ENCODE measurements around the gene CD164L2. TPM values are rescaled to one million over a fixed set of nuclear protein-coding genes. Genes with fewer than 3 reads are reported as not detected.

Gene CD164L2
- total RNA-seq, 2 donors from 2014 or later: 1.6 to 1.8 TPM

GRCh38 chr1:27363766-27364695, 19.1 kb downstream of the CD164L2 start:
- H3K9ac ChIP-seq (ENCODE audit: extremely low read depth, low read length, poor library complexity, severe bottlenecking): no peak overlapping the region
- Mint-ChIP-seq H3K9me3 (no peaks in the 10 kb centered on the region), H3K4me1 (peaks cover 16% of the 10 kb centered on the region), H3K27ac (no peak overlapping the region), H3K27me3 (ENCODE audit: insufficient read depth) (peaks cover 44% of the 10 kb centered on the region), H3K36me3 (ENCODE audit: low read depth) (no peaks in the 10 kb centered on the region), H3K4me3 (no peak overlapping the region)
- no peaks in the 10 kb centered on the region for H3K4me1 ChIP-seq (ENCODE audit: control insufficient read depth, insufficient read depth, low read length)
- no peak overlapping the region for H3K4me3 ChIP-seq (ENCODE audit: low read length)
- no peak for TF ChIP-seq CTCF (conservative IDR thresholded peaks at IDR 0.05)
- WGBS, 2 experiments (ENCODE audit: insufficient coverage in 1 of 2, insufficient read length in 1 of 2): 83 to 89% methylated on average over 15 to 26 of the region's 26 CpGs
- H3K36me3 ChIP-seq (ENCODE audit: control insufficient read depth, insufficient read depth, low read length): no peaks in the 10 kb centered on the region
- peaks cover 29% of the 10 kb centered on the region for H3K27me3 ChIP-seq (ENCODE audit: control insufficient read depth, insufficient read depth, low read length, poor library complexity, severe bottlenecking)
- H3K9me3 ChIP-seq (ENCODE audit: control insufficient read depth, low read length): no peaks in the 10 kb centered on the region
- no peak overlapping the region for H3K27ac ChIP-seq (ENCODE audit: low read depth, low read length)
- DNase-seq: no peak

- 93 to 94% methylated on average over 4 to 8 of the region's 8 CpGs for WGBS, 2 experiments (ENCODE audit: insufficient coverage in 1 of 2, insufficient read length in 1 of 2)
- peaks cover 2% of the 10 kb centered on the region for H3K36me3 Mint-ChIP-seq (ENCODE audit: low read depth)
Measured at GRCh38 chr1:27361553-27361952, 21.6 kb downstream of the CD164L2 start.

GRCh38 chr1:27361044-27361402, 22.1 kb downstream of the CD164L2 start:
- DNase-seq: no peak
- H3K27me3 Mint-ChIP-seq (ENCODE audit: insufficient read depth): peaks cover 59% of the 10 kb centered on the region
- H3K27ac Mint-ChIP-seq: no peak overlapping the region

More at GRCh38 chr1:27361553-27361952, 21.6 kb downstream of the CD164L2 start:
- no peak for TF ChIP-seq CTCF (conservative IDR thresholded peaks at IDR 0.05)
- Mint-ChIP-seq H3K9me3 (no peaks in the 10 kb centered on the region), H3K27ac (no peak overlapping the region), H3K4me1 (peaks cover 14% of the 10 kb centered on the region), H3K4me3 (peak overlapping the region; percentile 59), H3K27me3 (ENCODE audit: insufficient read depth) (peaks cover 59% of the 10 kb centered on the region)
- no peaks in the 10 kb centered on the region for H3K4me1 ChIP-seq (ENCODE audit: control insufficient read depth, insufficient read depth, low read length)
- peaks cover 44% of the 10 kb centered on the region for H3K27me3 ChIP-seq (ENCODE audit: control insufficient read depth, insufficient read depth, low read length, poor library complexity, severe bottlenecking)
- no peak overlapping the region for H3K27ac ChIP-seq (ENCODE audit: low read depth, low read length)
- no peak overlapping the region for H3K4me3 ChIP-seq (ENCODE audit: low read length)
- DNase-seq: no peak
- H3K9me3 ChIP-seq (ENCODE audit: control insufficient read depth, low read length): no peaks in the 10 kb centered on the region
- H3K36me3 ChIP-seq (ENCODE audit: control insufficient read depth, insufficient read depth, low read length): no peaks in the 10 kb centered on the region
- no peak overlapping the region for H3K9ac ChIP-seq (ENCODE audit: extremely low read depth, low read length, poor library complexity, severe bottlenecking)

More at GRCh38 chr1:27361044-27361402, 22.1 kb downstream of the CD164L2 start:
- Mint-ChIP-seq H3K36me3 (ENCODE audit: low read depth) (peaks cover 2% of the 10 kb centered on the region), H3K9me3 (no peaks in the 10 kb centered on the region), H3K4me3 (peak overlapping the region; percentile 59), H3K4me1 (peaks cover 14% of the 10 kb centered on the region)
- Histone ChIP-seq H3K27ac (ENCODE audit: low read depth, low read length) (no peak overlapping the region), H3K9me3 (ENCODE audit: control insufficient read depth, low read length) (no peaks in the 10 kb centered on the region), H3K36me3 (ENCODE audit: control insufficient read depth, insufficient read depth, low read length) (no peaks in the 10 kb centered on the region), H3K9ac (ENCODE audit: extremely low read depth, low read length, poor library complexity, severe bottlenecking) (no peak overlapping the region), H3K27me3 (ENCODE audit: control insufficient read depth, insufficient read depth, low read length, poor library complexity, severe bottlenecking) (peaks cover 44% of the 10 kb centered on the region), H3K4me1 (ENCODE audit: control insufficient read depth, insufficient read depth, low read length) (no peaks in the 10 kb centered on the region), H3K4me3 (ENCODE audit: low read length) (peak overlapping the region; percentile 71)
- TF ChIP-seq CTCF (conservative IDR thresholded peaks at IDR 0.05): no peak
- WGBS, 2 experiments (ENCODE audit: insufficient coverage in 1 of 2, insufficient read length in 1 of 2): 53 to 74% methylated on average over 17 to 21 of the region's 21 CpGs

Measured in endodermal cell (in vitro differentiated cells).